ENCODE data around the gene ELANE.
"Not testable (repeated sequence)": the region's sequence is repeated elsewhere in the genome, so short reads cannot be mapped to it uniquely, and the experiment has no call there.

Gene ELANE

GRCh38 chr19:890831-891230 is 38.7 kb downstream of the ELANE start:
- Histone ChIP-seq H3K27me3 (ENCODE audit: insufficient read depth, low read length) (no peaks in the 10 kb centered on the region), H3K9me3 (ENCODE audit: insufficient read depth, low read depth, low read length) (peaks cover 3% of the 10 kb centered on the region), H3K23ac (ENCODE audit: low read length) (no peak overlapping the region), H4K91ac (ENCODE audit: low read depth, low read length) (no peak overlapping the region), H2BK120ac (ENCODE audit: insufficient read depth, low read length, poor library complexity) (no peak overlapping the region), H2BK5ac (ENCODE audit: low read depth, low read length, poor library complexity) (no peak overlapping the region), H3K9ac (ENCODE audit: low read length) (no peak overlapping the region), H3K27ac (ENCODE audit: low read depth, low read length) (no peak overlapping the region), H3K4me3 (ENCODE audit: low read depth, low read length) (no peak overlapping the region), H3K36me3 (ENCODE audit: control insufficient read depth in 1 of 2, insufficient read depth in 2 of 2, low read length in 2 of 2) (peaks cover 29 to 30% of the 10 kb centered on the region in 2 experiments), H3K79me2 (ENCODE audit: control insufficient read depth, insufficient read depth, low read length, poor library complexity) (peaks cover 4% of the 10 kb centered on the region), H2AFZ (ENCODE audit: insufficient read depth, low read length, poor library complexity) (no peak overlapping the region), H3K79me1 (ENCODE audit: low read length) (peaks cover 10% of the 10 kb centered on the region), H2AK5ac (ENCODE audit: low read length) (no peak overlapping the region), H4K12ac (ENCODE audit: low read depth, low read length) (no peak overlapping the region), H3K14ac (ENCODE audit: low read length) (no peak overlapping the region), H4K8ac (ENCODE audit: low read depth, low read length) (no peak overlapping the region), H3K4ac (ENCODE audit: low read depth, low read length) (no peak overlapping the region), H3K4me1 (ENCODE audit: control insufficient read depth in 1 of 2, insufficient read depth in 2 of 2, low read length in 2 of 2) (peaks cover 5 to 8% of the 10 kb centered on the region in 2 experiments), H2BK12ac (ENCODE audit: low read length) (no peak overlapping the region), H3K4me2 (ENCODE audit: low read length) (no peak overlapping the region), H3K18ac (ENCODE audit: low read length) (no peak overlapping the region)
- WGBS (ENCODE audit: extremely low coverage, insufficient coverage, insufficient read length), result no CpG with 5 or more reads among the region's 18 CpGs
- no peak for DNase-seq

GRCh38 chr19:891421-892200 is 39.5 kb downstream of the ELANE start:
- Histone ChIP-seq H3K4me2 (ENCODE audit: low read length) (peak overlapping the region; percentile 70), H3K36me3 (ENCODE audit: control insufficient read depth in 1 of 2, insufficient read depth in 2 of 2, low read length in 2 of 2) (peaks cover 22 to 28% of the 10 kb centered on the region in 2 experiments), H3K4ac (ENCODE audit: low read depth, low read length) (peak overlapping the region; percentile 57)
- H3K9me3 ChIP-seq (ENCODE audit: insufficient read depth, low read depth, low read length); H2AFZ ChIP-seq (ENCODE audit: insufficient read depth, low read length, poor library complexity); H2BK120ac ChIP-seq (ENCODE audit: insufficient read depth, low read length, poor library complexity); H4K8ac ChIP-seq (ENCODE audit: low read depth, low read length); H2AK5ac ChIP-seq (ENCODE audit: low read length); H3K79me1 ChIP-seq (ENCODE audit: low read length); H4K91ac ChIP-seq (ENCODE audit: low read depth, low read length); H3K27me3 ChIP-seq (ENCODE audit: insufficient read depth, low read length); H3K79me2 ChIP-seq (ENCODE audit: control insufficient read depth, insufficient read depth, low read length, poor library complexity); H3K9ac ChIP-seq (ENCODE audit: low read length); H2BK12ac ChIP-seq (ENCODE audit: low read length); H3K18ac ChIP-seq (ENCODE audit: low read length); H3K14ac ChIP-seq (ENCODE audit: low read length); H3K4me1 ChIP-seq (ENCODE audit: control insufficient read depth in 1 of 2, insufficient read depth in 2 of 2, low read length in 2 of 2); H3K4me3 ChIP-seq (ENCODE audit: low read depth, low read length); H2BK5ac ChIP-seq (ENCODE audit: low read depth, low read length, poor library complexity); H4K12ac ChIP-seq (ENCODE audit: low read depth, low read length); H3K23ac ChIP-seq (ENCODE audit: low read length); H3K27ac ChIP-seq (ENCODE audit: low read depth, low read length): not testable (repeated sequence)
- peak; percentile 38 to 47 for DNase-seq
- no CpG with 5 or more reads among the region's 50 CpGs for WGBS (ENCODE audit: extremely low coverage, insufficient coverage, insufficient read length)

DNA sequence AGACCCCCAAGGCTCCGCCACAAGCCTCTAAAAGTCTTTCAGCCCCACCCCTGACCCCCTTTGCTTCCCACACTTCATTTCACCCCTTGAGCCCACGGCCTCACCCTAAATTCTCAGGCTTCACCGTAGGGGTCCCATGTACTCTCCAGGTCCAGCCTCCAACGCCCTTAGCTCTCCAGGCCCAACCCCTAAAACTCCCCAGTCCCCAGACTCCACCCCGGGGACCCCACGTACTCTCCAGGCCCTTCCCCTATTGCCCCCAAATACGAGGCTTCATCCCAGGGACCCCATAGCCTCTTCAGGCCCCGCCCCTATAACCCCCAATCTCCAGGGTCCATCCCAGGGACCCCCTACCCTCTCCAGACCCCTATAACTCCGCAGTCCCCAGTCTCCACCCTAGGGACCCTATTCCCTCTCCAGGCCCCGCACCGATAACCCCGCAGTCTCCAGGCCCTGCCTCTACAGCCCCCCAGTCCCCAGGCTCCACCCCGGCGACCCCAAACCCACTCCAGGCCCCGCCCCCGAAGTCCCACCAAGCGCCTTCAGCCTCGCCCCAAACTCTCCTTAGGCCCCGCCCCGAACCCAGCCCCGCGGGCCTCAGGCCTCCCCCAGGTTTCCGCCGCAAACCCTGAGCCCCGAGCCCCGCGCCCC is 40.3 kb downstream of the ELANE start:
- Histone ChIP-seq H3K4ac (ENCODE audit: low read depth, low read length) (peak overlapping the region; percentile 57), H3K4me2 (ENCODE audit: low read length) (peak overlapping the region; percentile 70), H3K27ac (ENCODE audit: low read depth, low read length) (peak overlapping the region; percentile 18), H3K79me2 (ENCODE audit: control insufficient read depth, insufficient read depth, low read length, poor library complexity) (peaks cover 4% of the 10 kb centered on the region), H2BK120ac (ENCODE audit: insufficient read depth, low read length, poor library complexity) (peak overlapping the region; percentile 84), H4K8ac (ENCODE audit: low read depth, low read length) (peak overlapping the region; percentile 76), H3K36me3 (ENCODE audit: control insufficient read depth in 1 of 2, insufficient read depth in 2 of 2, low read length in 2 of 2) (peaks cover 29 to 35% of the 10 kb centered on the region in 2 experiments), H3K9ac (ENCODE audit: low read length) (peak overlapping the region; percentile 71), H4K12ac (ENCODE audit: low read depth, low read length) (peak overlapping the region; percentile 88), H3K79me1 (ENCODE audit: low read length) (peaks cover 10% of the 10 kb centered on the region), H2BK5ac (ENCODE audit: low read depth, low read length, poor library complexity) (peak overlapping the region; percentile 41), H3K27me3 (ENCODE audit: insufficient read depth, low read length) (no peaks in the 10 kb centered on the region), H4K91ac (ENCODE audit: low read depth, low read length) (peak overlapping the region; percentile 58), H3K4me1 (ENCODE audit: control insufficient read depth in 1 of 2, insufficient read depth in 2 of 2, low read length in 2 of 2) (peaks cover 5 to 7% of the 10 kb centered on the region in 2 experiments), H3K4me3 (ENCODE audit: low read depth, low read length) (peak overlapping the region; percentile 86), H3K9me3 (ENCODE audit: insufficient read depth, low read depth, low read length) (no peaks in the 10 kb centered on the region), H3K18ac (ENCODE audit: low read length) (peak overlapping the region; percentile 41), H2BK12ac (ENCODE audit: low read length) (no peak overlapping the region), H2AK5ac (ENCODE audit: low read length) (peak overlapping the region; percentile 6), H3K14ac (ENCODE audit: low read length) (peak overlapping the region; percentile 63), H3K23ac (ENCODE audit: low read length) (no peak overlapping the region), H2AFZ (ENCODE audit: insufficient read depth, low read length, poor library complexity) (no peak overlapping the region)
- WGBS (ENCODE audit: extremely low coverage, insufficient coverage, insufficient read length), result no CpG with 5 or more reads among the region's 27 CpGs
- no peak for DNase-seq

DNA sequence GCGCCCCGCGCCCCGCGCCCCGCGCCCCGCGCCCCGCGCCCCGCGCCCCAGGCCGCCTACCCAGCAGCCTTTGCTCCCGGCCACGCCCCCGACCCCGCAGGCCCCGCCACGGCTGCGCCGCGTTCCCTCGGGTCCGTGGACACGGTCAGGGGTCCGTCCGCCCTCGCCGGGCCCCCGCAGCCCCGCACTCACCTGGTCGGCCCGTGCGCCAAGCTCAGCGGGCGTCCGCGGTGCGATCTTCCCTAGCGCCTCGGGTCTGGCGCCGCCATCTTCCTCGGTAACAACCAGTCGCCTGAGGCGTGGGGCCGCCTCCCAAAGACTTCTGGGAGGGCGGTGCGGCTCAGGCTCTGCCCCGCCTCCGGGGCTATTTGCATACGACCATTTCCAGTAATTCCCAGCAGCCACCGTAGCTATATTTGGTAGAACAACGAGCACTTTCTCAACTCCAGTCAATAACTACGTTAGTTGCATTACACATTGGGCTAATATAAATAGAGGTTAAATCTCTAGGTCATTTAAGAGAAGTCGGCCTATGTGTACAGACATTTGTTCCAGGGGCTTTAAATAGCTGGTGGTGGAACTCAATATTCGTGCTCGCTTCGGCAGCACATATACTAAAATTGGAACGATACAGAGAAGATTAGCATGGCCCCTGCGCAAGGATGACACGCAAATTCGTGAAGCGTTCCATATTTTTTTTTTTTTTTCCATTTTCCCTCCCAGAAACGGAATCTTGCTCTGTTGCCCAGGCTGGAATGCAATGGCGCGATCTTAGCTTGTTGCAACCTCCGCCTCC is 41.0 kb downstream of the ELANE start, which contains the start of the genes MED16 and RNU6-9:
Gene MED16, minus strand, starts transcription at position 294 of the 796 bp plus-strand sequence. CDS start 2,056 bp downstream, outside the sequence.
Gene RNU6-9, plus strand, starts transcription at position 591 of the 796 bp plus-strand sequence.
- Histone ChIP-seq H4K8ac (ENCODE audit: low read depth, low read length) (peak within 1 kb of the TSS; percentile 100), H3K9ac (ENCODE audit: low read length) (peak within 1 kb of the TSS; percentile 78), H2BK5ac (ENCODE audit: low read depth, low read length, poor library complexity) (peak within 1 kb of the TSS; percentile 100), H3K23ac (ENCODE audit: low read length) (no peak within 1 kb of the TSS), H3K27ac (ENCODE audit: low read depth, low read length) (peak within 1 kb of the TSS; percentile 94), H3K36me3 (ENCODE audit: control insufficient read depth in 1 of 2, insufficient read depth in 2 of 2, low read length in 2 of 2) (peaks cover 29 to 41% of the 10 kb centered on the region in 2 experiments), H4K91ac (ENCODE audit: low read depth, low read length) (peak within 1 kb of the TSS; percentile 99), H3K27me3 (ENCODE audit: insufficient read depth, low read length) (no peaks in the 10 kb centered on the region), H3K18ac (ENCODE audit: low read length) (peak within 1 kb of the TSS; percentile 100), H2AFZ (ENCODE audit: insufficient read depth, low read length, poor library complexity) (peak within 1 kb of the TSS; percentile 100), H3K79me2 (ENCODE audit: control insufficient read depth, insufficient read depth, low read length, poor library complexity) (peaks cover 4% of the 10 kb centered on the region), H3K4me3 (ENCODE audit: low read depth, low read length) (peak within 1 kb of the TSS; percentile 86), H3K4me2 (ENCODE audit: low read length) (peak within 1 kb of the TSS; percentile 70), H3K4ac (ENCODE audit: low read depth, low read length) (peak within 1 kb of the TSS; percentile 98), H3K4me1 (ENCODE audit: control insufficient read depth in 1 of 2, insufficient read depth in 2 of 2, low read length in 2 of 2) (peaks cover 5 to 7% of the 10 kb centered on the region in 2 experiments), H2BK12ac (ENCODE audit: low read length) (peak within 1 kb of the TSS; percentile 92), H3K9me3 (ENCODE audit: insufficient read depth, low read depth, low read length) (no peaks in the 10 kb centered on the region), H2AK5ac (ENCODE audit: low read length) (peak within 1 kb of the TSS; percentile 81), H2BK120ac (ENCODE audit: insufficient read depth, low read length, poor library complexity) (peak within 1 kb of the TSS; percentile 100), H4K12ac (ENCODE audit: low read depth, low read length) (peak within 1 kb of the TSS; percentile 97), H3K14ac (ENCODE audit: low read length) (peak within 1 kb of the TSS; percentile 100), H3K79me1 (ENCODE audit: low read length) (peaks cover 10% of the 10 kb centered on the region)
- DNase-seq, result peak; percentile 94 to 97
- WGBS (ENCODE audit: extremely low coverage, insufficient coverage, insufficient read length), result no CpG with 5 or more reads among the region's 69 CpGs
